OCI-LY1 (cell line): ENCODE measurements around the gene BACH1.

Source experiments
- CTCF ChIP-seq: fragments of 200-600 bp; sonication (generic), shearing (Covaris generic); IDR thresholded peaks from 2 replicates; pipeline ENCODE4 v1.5.1; 2017; ENCODE audit warnings: mild to moderate bottlenecking, antibody characterized with exemption, low read length, moderate library complexity, mixed read lengths
- EZH2 ChIP-seq: fragments of 200-600 bp; sonication (generic), shearing (Covaris generic); IDR thresholded peaks from 2 replicates; pipeline ENCODE4 v1.8.0; 2017; ENCODE audit warnings: borderline replicate concordance, mixed run types, mild to moderate bottlenecking, antibody characterized with exemption, low read length, moderate library complexity, mixed read lengths

- TF ChIP-seq EZH2 (no peak), CTCF (no peak)
Measured at GRCh38 chr21:29302359-29302875, 3.7 kb downstream of the BACH1 start.
